Erythroblast (primary cell): ENCODE results near the gene TULP4.

Experiments
- GATA1 ChIP-seq: IDR thresholded peaks from 2 replicates; pipeline ENCODE4 v1.6.1; 2011; ENCODE audit warnings: low read depth, mild to moderate bottlenecking, control low read depth, low read length, moderate library complexity
- POLR2A ChIP-seq: IDR thresholded peaks from 2 replicates; pipeline ENCODE4 v1.6.1; 2011; ENCODE audit warnings: mild to moderate bottlenecking, low read length

- TF ChIP-seq POLR2A (no peak), GATA1 (no peak)
These were observed 79.0 kb downstream of the TULP4 start for GRCh38 chr6:158391276-158391675.
